Stimulated activated CD4-positive, alpha-beta T cell treated with anti-CD3 and anti-CD28 coated beads, Interleukin-4, amount 100 ng/mL, for 48 hours (primary cell): Measurements from ENCODE around the gene ERC2.
"Not testable (repeated sequence)": the region's sequence is repeated elsewhere in the genome, so short reads cannot be mapped to it uniquely, and the experiment has no call there.

Experiments
- DNase-seq, 2 donors: peaks; one replicate each; pipeline ENCODE4 v3.0.0-alpha.2; 2020; ENCODE audit warnings: low read depth in 2 of 2

ERC2 gene

GRCh38 chr3:56468184-56469106, at the start of gene ERC2:
Gene ERC2, minus strand, starts transcription at chr3:56468467.
- DNase-seq: no peak

- no peak for DNase-seq
These were observed 34.5 kb upstream of the ERC2 start for GRCh38 chr3:56502738-56503137.

- DNase-seq: not testable (repeated sequence)
These were observed 28.1 kb upstream of the ERC2 start for GRCh38 chr3:56496376-56496775.

- peak; percentile 48 to 58 for DNase-seq
These were observed 26.5 kb upstream of the ERC2 start for GRCh38 chr3:56494679-56495322.

GRCh38 chr3:56491566-56491965, 23.3 kb upstream of the ERC2 start:
- no peak for DNase-seq

GRCh38 chr3:56488812-56489600, 20.7 kb upstream of the ERC2 start:
- DNase-seq: no peak

- no peak for DNase-seq
These were observed 16.3 kb upstream of the ERC2 start for GRCh38 chr3:56484525-56485032.

- DNase-seq: no peak
These were observed 15.9 kb upstream of the ERC2 start for GRCh38 chr3:56484122-56484521.

GRCh38 chr3:56477646-56478045, 9.4 kb upstream of the ERC2 start:
- no peak for DNase-seq

- no peak for DNase-seq
These were observed 8.5 kb upstream of the ERC2 start for GRCh38 chr3:56476771-56477170.

- DNase-seq: no peak
These were observed 3.5 kb upstream of the ERC2 start for GRCh38 chr3:56471771-56472170.

- DNase-seq: no peak
These were observed 874 bp upstream of the ERC2 start for GRCh38 chr3:56469141-56469540.

GRCh38 chr3:56467801-56468183, 475 bp downstream of the ERC2 start:
- no peak for DNase-seq

GRCh38 chr3:56467108-56467507, 1.2 kb downstream of the ERC2 start:
- DNase-seq: peak; percentile 24 to 37

GRCh38 chr3:56459719-56460118, 8.5 kb downstream of the ERC2 start:
- DNase-seq: no peak

GRCh38 chr3:56459104-56459496, 9.2 kb downstream of the ERC2 start:
- DNase-seq: no peak

- no peak for DNase-seq
These were observed 9.7 kb downstream of the ERC2 start for GRCh38 chr3:56458496-56459103.

- DNase-seq: no peak
These were observed 12.2 kb downstream of the ERC2 start for GRCh38 chr3:56456117-56456516.

GRCh38 chr3:56453011-56453410, 15.3 kb downstream of the ERC2 start:
- DNase-seq: no peak

- DNase-seq: no peak
These were observed 16.2 kb downstream of the ERC2 start for GRCh38 chr3:56452085-56452484.

GRCh38 chr3:56443372-56443771, 24.9 kb downstream of the ERC2 start:
- no peak for DNase-seq

GRCh38 chr3:56428667-56429066, 39.6 kb downstream of the ERC2 start:
- DNase-seq: no peak
